ENCODE measurements around the gene SPRN. TPM values are rescaled to one million over a fixed set of nuclear protein-coding genes. Genes with fewer than 3 reads are reported as not detected.

Gene SPRN
- total and polyA plus RNA-seq, 2 donors (not counting 1 experiment from before 2014, with no cell fraction given) = not detected

DNA sequence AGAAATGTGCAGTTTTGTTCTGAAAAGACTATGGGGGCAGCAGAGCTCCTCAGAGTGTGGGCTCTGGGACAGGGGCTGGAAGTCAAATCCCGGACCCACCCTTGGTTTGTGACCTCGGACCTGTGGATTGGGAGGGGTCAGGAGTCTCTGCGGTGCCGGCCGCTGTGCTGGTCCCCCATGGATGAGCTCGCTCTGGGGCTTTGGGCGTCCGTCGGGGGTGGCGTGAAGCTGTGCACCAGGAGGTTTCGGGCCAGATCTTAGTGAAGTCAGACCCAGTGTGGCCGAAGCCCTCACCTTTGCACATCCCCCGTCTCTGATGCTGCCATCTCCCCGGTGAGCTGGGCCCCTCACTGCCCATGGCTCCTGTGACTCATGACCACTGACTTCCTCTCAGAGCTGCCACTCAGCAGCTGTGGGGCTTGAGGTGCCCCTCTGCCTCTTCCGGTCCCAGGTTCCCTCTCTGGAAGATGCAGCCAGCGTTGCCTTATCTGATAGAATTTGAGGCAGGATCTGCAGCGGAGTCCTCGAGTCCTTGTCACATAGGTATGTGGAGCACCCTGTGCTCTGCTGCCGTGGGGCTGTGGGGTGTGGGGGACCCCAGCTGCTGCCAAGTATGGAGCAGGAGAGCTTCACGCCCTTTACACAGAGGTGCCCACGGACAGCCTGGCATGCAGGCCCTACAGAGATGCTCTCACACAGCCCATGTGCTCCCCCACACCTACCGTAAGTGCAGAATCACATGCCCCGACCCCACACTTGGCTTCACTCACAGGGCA lies 18.0 kb upstream of the SPRN start:
- no peak overlapping the region for H2AFZ ChIP-seq (ENCODE audit: insufficient read depth, low read depth, low read length, poor library complexity, severe bottlenecking)
- H3K27me3 ChIP-seq (replicated peaks in 1 of 4; ENCODE audit: control extremely low read depth in 1 of 4, control insufficient read depth in 3 of 4, insufficient read depth in 4 of 4, low read length in 3 of 4) = no peaks in the 10 kb centered on the region
- no peak overlapping the region for H3K4me2 ChIP-seq (replicated peaks; ENCODE audit: low read depth, low read length, poor library complexity, severe bottlenecking)
- H3K4me1 Mint-ChIP-seq = peaks cover 5% of the 10 kb centered on the region
- intact Hi-C loops (cut with micrococcal nuclease) = no loop called here
- H4K20me1 ChIP-seq (ENCODE audit: control insufficient read depth, insufficient read depth, low read length, poor library complexity, severe bottlenecking) = no peaks in the 10 kb centered on the region
- peaks cover 5% of the 10 kb centered on the region for H3K9me3 Mint-ChIP-seq (ENCODE audit: insufficient read depth)
- CTCF ChIA-PET = interaction anchor here (0.7 kb wide), 1 partner anchor 175 kb away, joined by 3 read pairs; no protein-coding TSS in a partner anchor
- peaks cover 2 to 34% (median 10%) of the 10 kb centered on the region in 3 donors for H3K9me3 ChIP-seq (ENCODE audit: control extremely low read depth in 1 of 3, control insufficient read depth in 2 of 3, insufficient read depth in 1 of 3, low read length in 2 of 3)
- no peak overlapping the region for H3K4me3 Mint-ChIP-seq
- no peak overlapping the region for H3K27ac Mint-ChIP-seq
- no peak overlapping the region for H3K9ac ChIP-seq (ENCODE audit: low read length)
- peaks cover 1% of the 10 kb centered on the region for H3K27me3 Mint-ChIP-seq
- H3K36me3 ChIP-seq (replicated peaks in 1 of 2; ENCODE audit: control extremely low read depth in 1 of 2, control insufficient read depth in 1 of 2, extremely low read depth in 1 of 2, insufficient read depth in 2 of 2, low read length in 1 of 2) = no peaks in the 10 kb centered on the region
- DNase-seq (no peak), ATAC-seq (ENCODE audit: low read depth) (no peak)
- H3K27ac ChIP-seq (ENCODE audit: low read length in 2 of 2) = no peak overlapping the region
- TF ChIP-seq, protein P1, sequence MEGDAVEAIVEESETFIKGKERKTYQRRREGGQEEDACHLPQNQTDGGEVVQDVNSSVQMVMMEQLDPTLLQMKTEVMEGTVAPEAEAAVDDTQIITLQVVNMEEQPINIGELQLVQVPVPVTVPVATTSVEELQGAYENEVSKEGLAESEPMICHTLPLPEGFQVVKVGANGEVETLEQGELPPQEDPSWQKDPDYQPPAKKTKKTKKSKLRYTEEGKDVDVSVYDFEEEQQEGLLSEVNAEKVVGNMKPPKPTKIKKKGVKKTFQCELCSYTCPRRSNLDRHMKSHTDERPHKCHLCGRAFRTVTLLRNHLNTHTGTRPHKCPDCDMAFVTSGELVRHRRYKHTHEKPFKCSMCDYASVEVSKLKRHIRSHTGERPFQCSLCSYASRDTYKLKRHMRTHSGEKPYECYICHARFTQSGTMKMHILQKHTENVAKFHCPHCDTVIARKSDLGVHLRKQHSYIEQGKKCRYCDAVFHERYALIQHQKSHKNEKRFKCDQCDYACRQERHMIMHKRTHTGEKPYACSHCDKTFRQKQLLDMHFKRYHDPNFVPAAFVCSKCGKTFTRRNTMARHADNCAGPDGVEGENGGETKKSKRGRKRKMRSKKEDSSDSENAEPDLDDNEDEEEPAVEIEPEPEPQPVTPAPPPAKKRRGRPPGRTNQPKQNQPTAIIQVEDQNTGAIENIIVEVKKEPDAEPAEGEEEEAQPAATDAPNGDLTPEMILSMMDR (IDR thresholded peaks at IDR 0.05) = no peak
- TF ChIP-seq EZH2 (IDR thresholded peaks at IDR 0.05; ENCODE audit: borderline replicate concordance, insufficient read depth, low read depth, low read length, poor library complexity, severe bottlenecking) = no peak
- no peak overlapping the region for H3K4me3 ChIP-seq (ENCODE audit: control extremely low read depth in 1 of 5, extremely low read depth in 1 of 5, insufficient read depth in 1 of 5, low read depth in 2 of 5, low read length in 4 of 5)
- peaks cover 0 to 7% of the 10 kb centered on the region in 2 donors for H3K4me1 ChIP-seq (ENCODE audit: control insufficient read depth in 2 of 2, insufficient read depth in 2 of 2, low read length in 2 of 2)
- POLR2A ChIA-PET = no interaction called here
- 69% methylated on average over 23 of the region's 23 CpGs for WGBS (ENCODE audit: insufficient coverage)
- H3K79me2 ChIP-seq (ENCODE audit: control insufficient read depth, insufficient read depth, low read length) = no peaks in the 10 kb centered on the region

- POLR2A ChIA-PET = no interaction called here
Measured at GRCh38 chr10:133441780-133442179, 17.4 kb upstream of the SPRN start.

More at GRCh38 chr10:133441780-133442179, 17.4 kb upstream of the SPRN start:
- Histone ChIP-seq H3K36me3 (replicated peaks in 1 of 2; ENCODE audit: control extremely low read depth in 1 of 2, control insufficient read depth in 1 of 2, extremely low read depth in 1 of 2, insufficient read depth in 2 of 2, low read length in 1 of 2) (no peaks in the 10 kb centered on the region), H3K4me3 (ENCODE audit: control extremely low read depth in 1 of 5, extremely low read depth in 1 of 5, insufficient read depth in 1 of 5, low read depth in 2 of 5, low read length in 4 of 5) (no peak overlapping the region), H3K4me2 (replicated peaks; ENCODE audit: low read depth, low read length, poor library complexity, severe bottlenecking) (no peak overlapping the region), H3K4me1 (ENCODE audit: control insufficient read depth in 2 of 2, insufficient read depth in 2 of 2, low read length in 2 of 2) (peaks cover 0 to 7% of the 10 kb centered on the region in 2 donors), H3K9me3 (ENCODE audit: control extremely low read depth in 1 of 3, control insufficient read depth in 2 of 3, insufficient read depth in 1 of 3, low read length in 2 of 3) (peaks cover under 1 to 28% (median 4%) of the 10 kb centered on the region in 3 donors), H3K79me2 (ENCODE audit: control insufficient read depth, insufficient read depth, low read length) (no peaks in the 10 kb centered on the region), H4K20me1 (ENCODE audit: control insufficient read depth, insufficient read depth, low read length, poor library complexity, severe bottlenecking) (no peaks in the 10 kb centered on the region), H3K27me3 (replicated peaks in 1 of 4; ENCODE audit: control extremely low read depth in 1 of 4, control insufficient read depth in 3 of 4, insufficient read depth in 4 of 4, low read length in 3 of 4) (peaks cover 0 to 2% (median 0%) of the 10 kb centered on the region in 4 experiments), H3K27ac (ENCODE audit: low read length in 2 of 2) (no peak overlapping the region), H2AFZ (ENCODE audit: insufficient read depth, low read depth, low read length, poor library complexity, severe bottlenecking) (no peak overlapping the region), H3K9ac (ENCODE audit: low read length) (no peak overlapping the region)
- 84% methylated on average over 11 of the region's 12 CpGs for WGBS (ENCODE audit: insufficient coverage)
- H3K4me1 Mint-ChIP-seq = peaks cover 5% of the 10 kb centered on the region
- ATAC-seq (ENCODE audit: low read depth) (no peak), DNase-seq (no peak)
- CTCF ChIA-PET = interaction anchor here (0.7 kb wide), 1 partner anchor 176 kb away, joined by 3 read pairs; no protein-coding TSS in a partner anchor
- H3K27me3 Mint-ChIP-seq = peaks cover under 1% of the 10 kb centered on the region
- TF ChIP-seq, protein P1 (IDR thresholded peaks at IDR 0.05) = no peak
- TF ChIP-seq EZH2 (IDR thresholded peaks at IDR 0.05; ENCODE audit: borderline replicate concordance, insufficient read depth, low read depth, low read length, poor library complexity, severe bottlenecking) = no peak
- peaks cover 3% of the 10 kb centered on the region for H3K9me3 Mint-ChIP-seq (ENCODE audit: insufficient read depth)
- no peak overlapping the region for H3K27ac Mint-ChIP-seq
- intact Hi-C loops (cut with micrococcal nuclease) = no loop called here
- H3K4me3 Mint-ChIP-seq = no peak overlapping the region
